H1 (cell line): ENCODE measurements around the gene PPP1R1B. TPM values are rescaled to one million over a fixed set of nuclear protein-coding genes. Genes with fewer than 3 reads are reported as not detected.

Experiments
- EZH2 ChIP-seq: fragments of 200-600 bp; sonication (generic); IDR thresholded peaks from 2 replicates; pipeline ENCODE4 v1.7.1; 2012; ENCODE audit warnings: low read depth, mild to moderate bottlenecking, moderate library complexity, low read length, inconsistent platforms; ENCODE audit not compliant: severe bottlenecking
- RBBP5 ChIP-seq: IDR thresholded peaks from 2 replicates; pipeline ENCODE4 v1.7.1; 2012; ENCODE audit warnings: low read depth, mild to moderate bottlenecking, inconsistent platforms, low read length, moderate library complexity, borderline replicate concordance
- polyA plus RNA-seq, 7 experiments: library from polyadenylated mRNA; depleted of rRNA in 3 of 7; stranded (reverse) in 5 of 7; unstranded in 2 of 7; fragments of >200 nt in 5 of 7; fragments of 200-250 nt in 2 of 7; gene quantifications; 1 replicate in 5 of 7; 2 replicates in 1 of 7; 4 replicates in 1 of 7; pipeline versions ENCODE4 v1.2.1 to v1.2.3, GENCODE V29; 2011 to 2013; ENCODE audit warnings: missing spikeins in 2 of 7, mixed read lengths in 2 of 7
- total RNA-seq: library from RNA; stranded (reverse); fragmentation: NEBNext Ultra II Directional; extraction: Animal tissue kit (Norgen Biotek cat#: 25700); gene quantifications from 2 replicates; pipeline ENCODE4 v1.2.1, GENCODE V29; 2021

PPP1R1B gene
- total and polyA plus RNA-seq, 2 of the 8 experiments (the other 6 are each of a cell fraction or from before 2014, with no cell fraction given) = 10.7 to 22.3 TPM

DNA sequence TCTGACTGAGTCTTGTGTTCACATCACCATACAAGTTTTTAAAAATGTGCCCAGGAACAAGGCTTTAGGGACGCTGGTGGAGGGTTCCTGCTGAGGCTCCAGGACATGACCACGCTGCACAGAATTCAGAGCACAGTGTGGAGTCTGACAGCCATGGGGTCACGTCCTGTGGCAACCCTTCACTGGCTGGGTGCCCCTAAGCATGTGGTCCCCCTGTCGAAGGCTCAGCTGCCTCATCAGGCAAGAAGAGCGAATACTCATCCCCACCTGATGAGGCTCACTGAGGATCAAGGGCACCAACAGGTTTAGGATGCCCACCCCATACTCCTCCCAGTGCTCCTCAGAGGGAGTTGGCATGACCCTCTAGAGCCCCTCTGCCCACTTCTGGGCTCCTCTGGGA, 47.4 kb downstream of the PPP1R1B start (continued):
- no peak for TF ChIP-seq RBBP5
- TF ChIP-seq EZH2 = no peak
